HUES64 (cell line): ENCODE measurements around the gene FAM83B.

Source experiments
- H3K27ac ChIP-seq: 2 replicates; pipeline ENCODE4 v1.7.0; 2013; ENCODE audit warnings: low read depth, low read length, inconsistent platforms
- H3K27me3 ChIP-seq: 2 replicates; pipeline ENCODE4 v1.6.1; 2013; ENCODE audit warnings: mild to moderate bottlenecking, low read length; ENCODE audit not compliant: insufficient read depth
- H3K36me3 ChIP-seq: 2 replicates; pipeline ENCODE4 v1.6.1; 2013; ENCODE audit warnings: mild to moderate bottlenecking, low read length; ENCODE audit not compliant: insufficient read depth
- H3K4me1 ChIP-seq: 2 replicates; pipeline ENCODE4 v1.6.1; 2013; ENCODE audit warnings: mild to moderate bottlenecking, low read length, moderate library complexity; ENCODE audit not compliant: insufficient read depth
- H3K4me3 ChIP-seq: 2 replicates; pipeline ENCODE4 v1.5.1; 2013; ENCODE audit warnings: mild to moderate bottlenecking, low read length, moderate library complexity
- H3K9ac ChIP-seq: 2 replicates; pipeline ENCODE4 v1.6.1; 2013; ENCODE audit warnings: mild to moderate bottlenecking, low read depth, low read length
- H3K9me3 ChIP-seq: 2 replicates; pipeline ENCODE4 v1.6.1; 2013; ENCODE audit warnings: low read depth, low read length; ENCODE audit not compliant: insufficient read depth
- whole genome bisulfite sequencing: fragments of 150-250, 120-280 bp; methylation state at CpG from one replicate; pipeline ENCODE4 v1.1.7; 2013; ENCODE audit warnings: missing lambda C conversion rate; 5-methylcytosine and 5-hydroxymethylcytosine counted together

FAM83B gene

GRCh38 chr6:54864272-54864671 is 17.7 kb downstream of the FAM83B start:
- Histone ChIP-seq H3K4me3 (no peak overlapping the region), H3K27me3 (no peaks in the 10 kb centered on the region), H3K4me1 (peaks cover 11% of the 10 kb centered on the region), H3K36me3 (no peaks in the 10 kb centered on the region), H3K9me3 (no peaks in the 10 kb centered on the region), H3K27ac (no peak overlapping the region), H3K9ac (no peak overlapping the region)
- 76% methylated on average over 2 of the region's 2 CpGs for whole genome bisulfite sequencing

GRCh38 chr6:54865091-54865631 is 18.6 kb downstream of the FAM83B start:
- H3K27ac ChIP-seq, result no peak overlapping the region
- no peak overlapping the region for H3K9ac ChIP-seq
- no peaks in the 10 kb centered on the region for H3K27me3 ChIP-seq
- no peak overlapping the region for H3K4me3 ChIP-seq
- no peaks in the 10 kb centered on the region for H3K36me3 ChIP-seq
- H3K4me1 ChIP-seq, result peaks cover 6% of the 10 kb centered on the region
- H3K9me3 ChIP-seq, result no peaks in the 10 kb centered on the region
- 90% methylated on average over 5 of the region's 5 CpGs for WGBS

- Histone ChIP-seq H3K27me3 (no peaks in the 10 kb centered on the region), H3K4me1 (no peaks in the 10 kb centered on the region), H3K9ac (no peak overlapping the region)
Measured at GRCh38 chr6:54868556-54868955, 22.0 kb downstream of the FAM83B start.

GRCh38 chr6:54873599-54873998 is 27.0 kb downstream of the FAM83B start:
- no peak overlapping the region for H3K27ac ChIP-seq
- H3K9ac ChIP-seq, result no peak overlapping the region
- no peaks in the 10 kb centered on the region for H3K4me1 ChIP-seq
- H3K27me3 ChIP-seq, result no peaks in the 10 kb centered on the region
- no peaks in the 10 kb centered on the region for H3K36me3 ChIP-seq
- WGBS, result no CpG with 5 or more reads among the region's 1 CpG
- H3K4me3 ChIP-seq, result no peak overlapping the region
- no peaks in the 10 kb centered on the region for H3K9me3 ChIP-seq

More at GRCh38 chr6:54868556-54868955, 22.0 kb downstream of the FAM83B start:
- H3K4me3 ChIP-seq, result no peak overlapping the region
- no peaks in the 10 kb centered on the region for H3K36me3 ChIP-seq
- no peaks in the 10 kb centered on the region for H3K9me3 ChIP-seq
- H3K27ac ChIP-seq, result no peak overlapping the region

GRCh38 chr6:54874349-54875048 is 27.9 kb downstream of the FAM83B start:
- Histone ChIP-seq H3K9ac (no peak overlapping the region), H3K36me3 (no peaks in the 10 kb centered on the region), H3K4me3 (no peak overlapping the region), H3K27ac (no peak overlapping the region), H3K27me3 (no peaks in the 10 kb centered on the region), H3K9me3 (no peaks in the 10 kb centered on the region), H3K4me1 (no peaks in the 10 kb centered on the region)
- 94% methylated on average over 2 of the region's 2 CpGs for WGBS

GRCh38 chr6:54875539-54875938 is 29.0 kb downstream of the FAM83B start:
- no peaks in the 10 kb centered on the region for H3K36me3 ChIP-seq
- WGBS, result 84% methylated on average over 2 of the region's 3 CpGs
- no peaks in the 10 kb centered on the region for H3K4me1 ChIP-seq

GRCh38 chr6:54876365-54876764 is 29.8 kb downstream of the FAM83B start:
- H3K4me1 ChIP-seq, result no peaks in the 10 kb centered on the region
- 96% methylated on average over 8 of the region's 8 CpGs for WGBS
- H3K9me3 ChIP-seq, result no peaks in the 10 kb centered on the region
- no peak overlapping the region for H3K9ac ChIP-seq
- H3K4me3 ChIP-seq, result no peak overlapping the region
- H3K27me3 ChIP-seq, result no peaks in the 10 kb centered on the region
- no peaks in the 10 kb centered on the region for H3K36me3 ChIP-seq
- no peak overlapping the region for H3K27ac ChIP-seq

More at GRCh38 chr6:54875539-54875938, 29.0 kb downstream of the FAM83B start:
- Histone ChIP-seq H3K9me3 (no peaks in the 10 kb centered on the region), H3K9ac (no peak overlapping the region), H3K27ac (no peak overlapping the region), H3K27me3 (no peaks in the 10 kb centered on the region), H3K4me3 (no peak overlapping the region)

- Histone ChIP-seq H3K9ac (no peak overlapping the region), H3K27me3 (no peaks in the 10 kb centered on the region), H3K4me1 (no peaks in the 10 kb centered on the region), H3K9me3 (no peaks in the 10 kb centered on the region), H3K4me3 (no peak overlapping the region), H3K36me3 (no peaks in the 10 kb centered on the region), H3K27ac (no peak overlapping the region)
Measured at GRCh38 chr6:54876871-54877270, 30.3 kb downstream of the FAM83B start.

- Histone ChIP-seq H3K4me1 (no peaks in the 10 kb centered on the region), H3K9me3 (no peaks in the 10 kb centered on the region), H3K4me3 (no peak overlapping the region), H3K27me3 (no peaks in the 10 kb centered on the region), H3K36me3 (no peaks in the 10 kb centered on the region), H3K27ac (no peak overlapping the region), H3K9ac (no peak overlapping the region)
- 94% methylated on average over 5 of the region's 5 CpGs for WGBS
Measured at GRCh38 chr6:54877713-54878317, 31.2 kb downstream of the FAM83B start.

- WGBS, result 87% methylated on average over 2 of the region's 2 CpGs
Measured at GRCh38 chr6:54878718-54879117, 32.1 kb downstream of the FAM83B start.

GRCh38 chr6:54879188-54879985 is 32.8 kb downstream of the FAM83B start:
- no peak overlapping the region for H3K9ac ChIP-seq
- H3K27ac ChIP-seq, result no peak overlapping the region
- no peaks in the 10 kb centered on the region for H3K27me3 ChIP-seq
- no peak overlapping the region for H3K4me3 ChIP-seq
- H3K9me3 ChIP-seq, result no peaks in the 10 kb centered on the region
- WGBS, result 69% methylated on average over 7 of the region's 8 CpGs
- H3K4me1 ChIP-seq, result no peaks in the 10 kb centered on the region
- H3K36me3 ChIP-seq, result no peaks in the 10 kb centered on the region

More at GRCh38 chr6:54878718-54879117, 32.1 kb downstream of the FAM83B start:
- Histone ChIP-seq H3K4me1 (no peaks in the 10 kb centered on the region), H3K27me3 (no peaks in the 10 kb centered on the region), H3K9ac (no peak overlapping the region), H3K4me3 (no peak overlapping the region), H3K9me3 (no peaks in the 10 kb centered on the region), H3K36me3 (no peaks in the 10 kb centered on the region), H3K27ac (no peak overlapping the region)
